Lung (tissue), 12 donors: ENCODE data around the gene PARVB. TPM values are rescaled to one million over a fixed set of nuclear protein-coding genes. Genes with fewer than 3 reads are reported as not detected.

Experiments used
- ATAC-seq: fragments of 200-7000 bp; cut with Tn5 transposase; one replicate; pipeline ENCODE4 v1.9.1; 2020; ENCODE audit warnings: moderate number of reproducible peaks; ENCODE audit not compliant: insufficient read depth, low FRiP score
- DNase-seq, 3 donors: peaks; one replicate each; pipeline ENCODE4 v3.0.0-alpha.2; 2013 to 2017
- H3K27ac ChIP-seq, 2 donors: one replicate each; pipeline ENCODE4 v1.5.1; 2013; ENCODE audit warnings: mild to moderate bottlenecking in 2 of 2, moderate library complexity in 2 of 2, control low read depth in 1 of 2, inconsistent platforms in 1 of 2, low read depth in 1 of 2, low read length in 1 of 2
- H3K27me3 ChIP-seq, 3 donors: one replicate each; pipeline ENCODE4 v1.5.1; 2013; ENCODE audit warnings: low read length in 2 of 3; ENCODE audit not compliant: control insufficient read depth in 3 of 3, insufficient read depth in 3 of 3
- H3K36me3 ChIP-seq, 4 donors: one replicate each; pipeline ENCODE4 v1.5.1; 2013; ENCODE audit warnings: low read length in 4 of 4, mild to moderate bottlenecking in 1 of 4, moderate library complexity in 1 of 4; ENCODE audit not compliant: control insufficient read depth in 4 of 4, insufficient read depth in 4 of 4
- H3K4me1 ChIP-seq, 5 donors: one replicate each; pipeline ENCODE4 v1.5.1; 2013; ENCODE audit warnings: low read length in 5 of 5, mild to moderate bottlenecking in 2 of 5, moderate library complexity in 1 of 5; ENCODE audit not compliant: control insufficient read depth in 5 of 5, insufficient read depth in 5 of 5
- H3K4me3 ChIP-seq: one replicate; pipeline ENCODE4 v1.5.1; 2013; ENCODE audit warnings: mild to moderate bottlenecking, control low read depth, moderate library complexity
- H3K9ac ChIP-seq, 2 donors: one replicate each; pipeline ENCODE4 v1.5.1; 2013; ENCODE audit warnings: low read length in 2 of 2, control low read depth in 1 of 2; ENCODE audit not compliant: insufficient read depth in 1 of 2
- H3K9me3 ChIP-seq, 4 donors: one replicate each; pipeline ENCODE4 v1.5.1; 2013; ENCODE audit warnings: low read length in 3 of 4, mild to moderate bottlenecking in 1 of 4, moderate library complexity in 1 of 4; ENCODE audit not compliant: control insufficient read depth in 4 of 4, insufficient read depth in 3 of 4
- WGBS, 2 donors: extraction: QIAGEN DNeasy Blood & Tissue Kit; methylation state at CpG; one replicate each; pipeline ENCODE4 v1.1.7; 2013; 5-methylcytosine and 5-hydroxymethylcytosine counted together
- polyA plus RNA-seq, 2 donors: library from polyadenylated mRNA; stranded (reverse); fragments of 200-250 nt; gene quantifications; one replicate each; pipeline ENCODE4 v1.2.1, GENCODE V29; 2013
- total RNA-seq, 2 donors: library from RNA; depleted of rRNA in 1 of 2; stranded (reverse); fragments of >200 nt in 1 of 2; gene quantifications; one replicate each; pipeline ENCODE4 v1.2.1, GENCODE V29; 2014 to 2021
- TF ChIP-seq, protein P1 (sequence below): IDR thresholded peaks from 2 replicates; pipeline ENCODE4 v1.5.1; 2012; ENCODE audit warnings: mild to moderate bottlenecking; ENCODE audit errors: control extremely low read depth, extremely low read depth
- donor health status: control.
- donor health status: control.
- donor health status: Bipolar disorder and iron deficiency.
- donor health status: healthy.
- donor health status: DM: yes; HTN: yes; CAD: no.

The PARVB gene
- total and polyA plus RNA-seq, 4 donors: 16.9 to 64.2 (median 49.7) TPM

DNA sequence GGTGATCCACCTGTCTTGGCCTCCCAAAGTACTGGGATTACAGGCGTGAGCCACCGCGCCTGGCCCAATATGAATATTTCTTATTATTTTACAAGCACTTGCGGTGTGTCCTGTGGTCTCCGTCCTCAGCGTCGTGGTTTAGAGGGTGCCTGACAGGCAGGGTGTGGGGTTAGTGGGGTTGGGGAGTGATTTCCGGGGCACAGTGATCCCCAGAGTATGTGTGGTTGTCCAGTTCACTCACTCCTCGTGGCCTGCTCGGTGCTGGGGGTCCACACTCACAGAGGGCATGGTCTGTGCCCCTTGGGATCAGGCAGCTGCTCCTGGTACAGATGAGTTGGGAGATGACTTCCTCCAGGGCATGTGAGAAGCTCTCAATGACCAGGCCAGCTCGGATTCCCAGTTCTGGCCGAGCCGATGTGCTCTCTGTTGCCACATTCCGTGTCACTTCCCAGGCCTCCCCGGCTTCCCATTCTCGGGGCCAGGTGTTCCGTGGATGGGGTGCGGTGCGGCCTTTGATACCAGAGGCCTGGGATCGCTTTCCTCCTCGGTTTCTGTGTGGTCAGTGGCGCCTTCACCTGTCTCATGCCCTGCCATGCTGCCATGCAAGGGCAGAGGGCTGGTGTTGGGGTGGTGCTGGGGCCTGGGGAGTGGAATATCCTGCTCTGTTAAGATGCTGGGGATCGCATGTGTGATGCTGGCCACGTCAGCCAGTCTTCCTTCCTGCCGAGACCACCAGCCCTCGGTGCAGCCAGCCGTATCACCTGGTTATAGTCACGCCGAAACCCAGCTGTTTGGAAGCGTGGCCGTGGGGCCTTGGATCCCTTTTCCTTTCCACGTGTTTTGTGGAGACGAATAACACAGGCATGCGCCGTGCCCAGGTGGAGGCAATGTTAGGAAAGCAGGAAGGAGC, 39.6 kb downstream of the PARVB start:
- Histone ChIP-seq H3K4me3 (no peak overlapping the region), H3K27me3 (no peaks in the 10 kb centered on the region), H3K27ac (no peak overlapping the region), H3K36me3 (no peaks in the 10 kb centered on the region), H3K9ac (no peak overlapping the region), H3K9me3 (no peaks in the 10 kb centered on the region), H3K4me1 (peaks cover 0 to 17% (median 3%) of the 10 kb centered on the region in 5 donors)
- ATAC-seq (no peak), DNase-seq (no peak)
- 80 to 87% methylated on average over 35 of the region's 35 CpGs for WGBS, 2 donors
- TF ChIP-seq, protein P1, sequence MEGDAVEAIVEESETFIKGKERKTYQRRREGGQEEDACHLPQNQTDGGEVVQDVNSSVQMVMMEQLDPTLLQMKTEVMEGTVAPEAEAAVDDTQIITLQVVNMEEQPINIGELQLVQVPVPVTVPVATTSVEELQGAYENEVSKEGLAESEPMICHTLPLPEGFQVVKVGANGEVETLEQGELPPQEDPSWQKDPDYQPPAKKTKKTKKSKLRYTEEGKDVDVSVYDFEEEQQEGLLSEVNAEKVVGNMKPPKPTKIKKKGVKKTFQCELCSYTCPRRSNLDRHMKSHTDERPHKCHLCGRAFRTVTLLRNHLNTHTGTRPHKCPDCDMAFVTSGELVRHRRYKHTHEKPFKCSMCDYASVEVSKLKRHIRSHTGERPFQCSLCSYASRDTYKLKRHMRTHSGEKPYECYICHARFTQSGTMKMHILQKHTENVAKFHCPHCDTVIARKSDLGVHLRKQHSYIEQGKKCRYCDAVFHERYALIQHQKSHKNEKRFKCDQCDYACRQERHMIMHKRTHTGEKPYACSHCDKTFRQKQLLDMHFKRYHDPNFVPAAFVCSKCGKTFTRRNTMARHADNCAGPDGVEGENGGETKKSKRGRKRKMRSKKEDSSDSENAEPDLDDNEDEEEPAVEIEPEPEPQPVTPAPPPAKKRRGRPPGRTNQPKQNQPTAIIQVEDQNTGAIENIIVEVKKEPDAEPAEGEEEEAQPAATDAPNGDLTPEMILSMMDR: no peak

DNA sequence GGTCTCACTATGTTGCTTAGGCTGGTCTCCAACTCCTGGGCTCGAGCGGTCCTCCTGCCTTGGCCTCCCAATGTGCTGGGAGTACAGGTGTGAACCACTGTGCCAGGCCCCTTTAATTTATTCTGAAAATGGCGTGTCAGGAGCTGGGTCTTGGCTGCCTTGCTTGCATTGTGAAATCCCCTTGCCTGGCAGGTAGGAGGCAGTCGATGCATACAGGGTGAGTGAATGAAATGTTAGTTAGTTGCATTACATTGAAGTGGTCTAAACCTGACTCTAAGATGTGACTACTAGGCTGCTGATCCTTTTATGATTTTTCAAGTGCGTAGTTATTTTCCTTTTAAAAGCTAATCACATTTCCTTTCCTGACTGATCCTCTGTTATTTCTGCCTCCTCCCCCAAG, 42.9 kb downstream of the PARVB start:
- no peaks in the 10 kb centered on the region for H3K9me3 ChIP-seq
- no peak for DNase-seq
- 84 to 91% methylated on average over 5 of the region's 5 CpGs for WGBS, 2 donors
- H3K27ac ChIP-seq: peak overlapping the region in 1 of 2 donors; percentile 78
- no peak overlapping the region for H3K9ac ChIP-seq
- no peaks in the 10 kb centered on the region for H3K27me3 ChIP-seq
- TF ChIP-seq, protein P1: no peak
- H3K36me3 ChIP-seq: no peaks in the 10 kb centered on the region
- H3K4me3 ChIP-seq: no peak overlapping the region
- H3K4me1 ChIP-seq: peaks cover 0 to 19% (median 3%) of the 10 kb centered on the region in 5 donors
- no peak for ATAC-seq

DNA sequence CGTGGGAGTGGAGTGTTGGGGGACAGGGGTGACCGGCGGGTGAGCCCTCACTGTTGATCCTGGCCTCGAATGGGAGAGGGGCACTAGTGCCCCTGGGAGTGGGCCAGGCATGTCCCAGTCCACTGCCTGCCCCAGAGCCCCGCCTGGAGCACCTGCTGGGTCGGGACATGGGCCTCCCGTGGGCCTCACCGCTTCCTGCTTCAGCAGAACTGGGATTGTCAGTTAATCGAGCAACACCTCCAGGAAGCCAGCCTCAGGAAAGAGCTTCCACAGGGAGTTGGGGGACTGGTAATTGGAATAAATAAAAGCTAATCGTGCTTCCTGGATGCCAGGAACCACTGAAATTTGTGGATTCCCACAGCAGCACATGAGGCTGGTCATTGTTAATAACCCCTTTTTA, 43.8 kb downstream of the PARVB start:
- TF ChIP-seq, protein P1: no peak
- no peak overlapping the region for H3K4me3 ChIP-seq
- H3K36me3 ChIP-seq: no peaks in the 10 kb centered on the region
- H3K27ac ChIP-seq: peak overlapping the region; percentile 0 to 78
- no peak overlapping the region for H3K9ac ChIP-seq
- no peak for ATAC-seq
- peaks cover 0 to 19% (median 3%) of the 10 kb centered on the region in 5 donors for H3K4me1 ChIP-seq
- no peaks in the 10 kb centered on the region for H3K9me3 ChIP-seq
- no peaks in the 10 kb centered on the region for H3K27me3 ChIP-seq
- no peak for DNase-seq
- 44 to 55% methylated on average over 10 of the region's 10 CpGs for WGBS, 2 donors
